Keratinocyte (primary cell): ENCODE data around the gene MBNL3. TPM values are rescaled to one million over a fixed set of nuclear protein-coding genes. Genes with fewer than 3 reads are reported as not detected.

Experiments
- DNase-seq: peaks from one replicate; pipeline ENCODE4 v3.0.0-alpha.2; 2011; ENCODE audit warnings: low read depth, missing footprints, low spot score
- FAIRE-seq: peaks from 2 replicates; lab custom pipeline; 2011; peaks lifted over from hg19 to GRCh38; lab: Jason Lieb, UNC
- H2AFZ ChIP-seq: 2 replicates; pipeline ENCODE4 v1.6.0; 2012; ENCODE audit warnings: low read length, control low read depth, inconsistent platforms; ENCODE audit not compliant: control insufficient read depth
- H3K27ac ChIP-seq: 2 replicates; pipeline ENCODE4 v1.5.1; 2011; ENCODE audit warnings: low read length; ENCODE audit not compliant: control insufficient read depth, insufficient read depth
- H3K27me3 ChIP-seq: 3 replicates; pipeline ENCODE4 v1.6.0; 2011; ENCODE audit warnings: low read length; ENCODE audit not compliant: control insufficient read depth, insufficient read depth; ENCODE audit errors: extremely low read depth
- H3K36me3 ChIP-seq, 2 experiments: 2 replicates in 1 of 2; 3 replicates in 1 of 2; pipeline ENCODE4 v1.5.1; 2011; ENCODE audit warnings: low read length in 2 of 2, mild to moderate bottlenecking in 1 of 2; ENCODE audit not compliant: control insufficient read depth in 2 of 2, insufficient read depth in 2 of 2; ENCODE audit errors: extremely low read depth in 1 of 2
- H3K4me1 ChIP-seq: 3 replicates; pipeline ENCODE4 v1.5.1; 2011; ENCODE audit warnings: low read length; ENCODE audit not compliant: control insufficient read depth, insufficient read depth; ENCODE audit errors: extremely low read depth
- H3K4me2 ChIP-seq: 3 replicates; pipeline ENCODE4 v1.6.0; 2011; ENCODE audit warnings: low read depth, low read length; ENCODE audit not compliant: control insufficient read depth, insufficient read depth; ENCODE audit errors: extremely low read depth
- H3K4me3 ChIP-seq, 3 experiments: fragments of 200-600 bp in 1 of 3; sonication (generic) in 1 of 3; 2 replicates in 2 of 3; 3 replicates in 1 of 3; pipeline ENCODE4 v1.5.1; 2011 to 2016; ENCODE audit warnings: low read length in 3 of 3, mild to moderate bottlenecking in 3 of 3, control low read depth in 2 of 3, inconsistent platforms in 1 of 3, low read depth in 1 of 3, mixed read lengths in 1 of 3, mixed run types in 1 of 3, moderate library complexity in 1 of 3; ENCODE audit not compliant: control insufficient read depth in 2 of 3, insufficient read depth in 2 of 3; ENCODE audit errors: extremely low read depth in 1 of 3
- H3K79me2 ChIP-seq: 2 replicates; pipeline ENCODE4 v1.6.0; 2012; ENCODE audit warnings: low read length; ENCODE audit not compliant: control insufficient read depth, insufficient read depth
- H3K9ac ChIP-seq: 3 replicates; pipeline ENCODE4 v1.6.0; 2011; ENCODE audit warnings: low read length; ENCODE audit not compliant: control insufficient read depth, insufficient read depth; ENCODE audit errors: extremely low read depth
- H3K9me1 ChIP-seq: 3 replicates; pipeline ENCODE4 v1.6.0; 2011; ENCODE audit warnings: low read length; ENCODE audit not compliant: control insufficient read depth, insufficient read depth; ENCODE audit errors: extremely low read depth
- H3K9me3 ChIP-seq: 2 replicates; pipeline ENCODE4 v1.5.1; 2012; ENCODE audit warnings: low read depth, low read length; ENCODE audit not compliant: control insufficient read depth
- H4K20me1 ChIP-seq: 3 replicates; pipeline ENCODE4 v1.6.0; 2011; ENCODE audit warnings: low read length; ENCODE audit not compliant: control insufficient read depth, insufficient read depth; ENCODE audit errors: extremely low read depth
- CTCF ChIP-seq, 3 experiments: IDR thresholded peaks in 1 of 3; conservative IDR thresholded peaks in 1 of 3; optimal IDR thresholded peaks in 1 of 3; 2 replicates in 2 of 3; 3 replicates in 1 of 3; pipeline versions ENCODE3 to v1.5.1; 2011; ENCODE audit warnings: low read length in 3 of 3, mild to moderate bottlenecking in 3 of 3, moderate library complexity in 2 of 3, control low read depth in 1 of 3, inconsistent platforms in 1 of 3; ENCODE audit not compliant: insufficient read depth in 2 of 3; ENCODE audit errors: extremely low read depth in 1 of 3
- EZH2 ChIP-seq: IDR thresholded peaks from one replicate; pipeline ENCODE4 v1.6.1; 2012; ENCODE audit warnings: inconsistent platforms, mild to moderate bottlenecking, low read length, moderate library complexity
- dilution Hi-C: fragments of 300-500 bp; cut with MboI; formaldehyde crosslinking; loops from one replicate; pipeline ENCODE4 v1.7.0; 2020; ENCODE audit warnings: low sequenced_read_pairs; ENCODE audit not compliant: extremely low pct_ligation_motif_present
- polyA plus RNA-seq, 5 experiments: library from polyadenylated mRNA; depleted of rRNA in 3 of 5; stranded (reverse) in 3 of 5; stranded (forward) in 1 of 5; unstranded in 1 of 5; fragments of >200 nt; gene quantifications; 1 replicate in 1 of 5; 2 replicates in 3 of 5; 3 replicates in 1 of 5; pipeline versions ENCODE4 v1.2.1 to v1.2.3, GENCODE V29; 2011 to 2012; ENCODE audit warnings: missing spikeins in 2 of 5, low read depth in 1 of 5, low replicate concordance in 1 of 5

Gene MBNL3
- polyA plus RNA-seq, 1 donor (not counting 4 experiments of a cell fraction or from before 2014, with no cell fraction given), result 6.9 TPM

- H3K27ac ChIP-seq, result no peak overlapping the region
- no peaks in the 10 kb centered on the region for H3K9me1 ChIP-seq
- no peak overlapping the region for H3K9ac ChIP-seq
- DNase-seq, result no peak
- no peak overlapping the region for H3K4me2 ChIP-seq
- FAIRE-seq, result no peak
- no peaks in the 10 kb centered on the region for H3K9me3 ChIP-seq
- H4K20me1 ChIP-seq, result no peaks in the 10 kb centered on the region
- TF ChIP-seq CTCF (optimal IDR thresholded peaks at IDR 0.05 in 1 of 3, IDR thresholded peaks at IDR 0.05 in 1 of 3, conservative IDR thresholded peaks at IDR 0.05 in 1 of 3; ENCODE audit: extremely low read depth in 1 of 3, insufficient read depth in 2 of 3, low read length in 3 of 3) (no peak), EZH2 (no peak)
- no peaks in the 10 kb centered on the region for H3K27me3 ChIP-seq
- H3K4me3 ChIP-seq, result no peak overlapping the region
- H3K36me3 ChIP-seq, result no peaks in the 10 kb centered on the region
- dilution Hi-C loops, result no loop called here
- no peak overlapping the region for H2AFZ ChIP-seq
- H3K4me1 ChIP-seq, result peaks cover 7% of the 10 kb centered on the region
- H3K79me2 ChIP-seq, result no peaks in the 10 kb centered on the region
These were observed 4.3 kb upstream of the MBNL3 start for GRCh38 chrX:132493095-132493494.

DNA sequence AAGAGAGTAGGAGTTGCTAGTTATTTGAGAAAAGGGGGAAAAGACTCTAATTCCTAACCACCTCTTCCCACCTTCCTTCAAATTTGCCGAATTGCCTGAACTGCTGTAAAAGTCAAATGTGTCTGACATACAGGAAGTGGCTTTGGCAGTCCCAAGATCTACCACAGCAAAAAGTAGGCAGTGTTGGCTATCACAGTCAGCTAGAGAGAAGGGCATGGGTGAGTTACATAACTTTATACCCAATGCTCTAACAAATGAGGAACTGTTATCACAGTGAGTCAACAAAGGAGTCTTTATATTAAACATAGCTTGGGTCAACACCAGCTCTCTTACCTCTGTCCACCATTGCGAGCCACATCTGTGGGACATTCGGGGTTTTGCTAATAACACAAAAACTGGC lies 2.4 kb upstream of the MBNL3 start:
- H3K4me1 ChIP-seq, result peaks cover 7% of the 10 kb centered on the region
- no peaks in the 10 kb centered on the region for H3K27me3 ChIP-seq
- H3K4me3 ChIP-seq, result no peak overlapping the region
- dilution Hi-C loops, result no loop called here
- DNase-seq (no peak), FAIRE-seq (peak; percentile 34)
- peak overlapping the region; percentile 80 for H3K4me2 ChIP-seq
- H3K27ac ChIP-seq, result no peak overlapping the region
- H4K20me1 ChIP-seq, result no peaks in the 10 kb centered on the region
- H3K79me2 ChIP-seq, result no peaks in the 10 kb centered on the region
- H3K36me3 ChIP-seq, result no peaks in the 10 kb centered on the region
- H2AFZ ChIP-seq, result no peak overlapping the region
- H3K9me3 ChIP-seq, result no peaks in the 10 kb centered on the region
- no peaks in the 10 kb centered on the region for H3K9me1 ChIP-seq
- no peak for TF ChIP-seq EZH2
- TF ChIP-seq CTCF (optimal IDR thresholded peaks at IDR 0.05 in 1 of 3, IDR thresholded peaks at IDR 0.05 in 1 of 3, conservative IDR thresholded peaks at IDR 0.05 in 1 of 3; ENCODE audit: extremely low read depth in 1 of 3, insufficient read depth in 2 of 3, low read length in 3 of 3), result peak; percentile 2 to 28 (median 22)
- no peak overlapping the region for H3K9ac ChIP-seq
